Activated B cell treated with CpG ODN at 0.5 μM for 24 hours (primary cell): ENCODE measurements around the gene IPCEF1. TPM values are rescaled to one million over a fixed set of nuclear protein-coding genes. Genes with fewer than 3 reads are reported as not detected.

ENCODE experiments used
- ATAC-seq: fragments of 200-7000 bp; cut with Tn5 transposase; one replicate; pipeline ENCODE4 v1.10.0; 2021; ENCODE audit warnings: low read depth, mild to moderate bottlenecking, moderate library complexity
- CTCF ChIA-PET: fragments of 350-600 bp; sonication (Branson Sonifier 250); formaldehyde crosslinking; loops from one replicate; lab custom pipeline; 2021; ENCODE audit warnings: antibody characterized with exemption; lab: Charles Lee
- POLR2A ChIA-PET: fragments of 350-600 bp; sonication (Branson Sonifier 250); formaldehyde crosslinking; loops from one replicate; lab custom pipeline; 2021; ENCODE audit warnings: antibody characterized with exemption; lab: Charles Lee
- DNase-seq: peaks from one replicate; pipeline ENCODE4 v3.0.0; 2022
- H3K27ac Mint-ChIP-seq: one replicate; pipeline ENCODE4 v1.8.0; 2020; ENCODE audit warnings: mixed read lengths
- H3K27me3 Mint-ChIP-seq: one replicate; pipeline ENCODE4 v1.8.0; 2021; ENCODE audit warnings: mixed read lengths
- H3K36me3 Mint-ChIP-seq: one replicate; pipeline ENCODE4 v1.8.0; 2021; ENCODE audit warnings: low read depth, mixed read lengths
- H3K4me1 Mint-ChIP-seq: one replicate; pipeline ENCODE4 v1.8.0; 2021; ENCODE audit warnings: mixed read lengths
- H3K4me3 Mint-ChIP-seq: one replicate; pipeline ENCODE4 v1.8.0; 2020; ENCODE audit warnings: mild to moderate bottlenecking, mixed read lengths
- H3K9me3 Mint-ChIP-seq: one replicate; pipeline ENCODE4 v1.8.0; 2020; ENCODE audit warnings: mixed read lengths
- intact Hi-C: fragments of 100-400 bp; cut with micrococcal nuclease; formaldehyde crosslinking; loops from one replicate; pipeline ENCODE4 v1.15.1; 2024
- total RNA-seq: library from RNA; stranded (reverse); gene quantifications from 2 replicates; pipeline ENCODE4 v1.2.3, GENCODE V29; 2022
- TF ChIP-seq, protein P1 (sequence below): fragments of 200-600 bp; IDR thresholded peaks from one replicate; pipeline ENCODE4 v1.8.0; 2022; ENCODE audit warnings: antibody characterized with exemption, mild to moderate bottlenecking

The IPCEF1 gene
- total RNA-seq, 1 donor from 2014 or later: 2.1 TPM

DNA sequence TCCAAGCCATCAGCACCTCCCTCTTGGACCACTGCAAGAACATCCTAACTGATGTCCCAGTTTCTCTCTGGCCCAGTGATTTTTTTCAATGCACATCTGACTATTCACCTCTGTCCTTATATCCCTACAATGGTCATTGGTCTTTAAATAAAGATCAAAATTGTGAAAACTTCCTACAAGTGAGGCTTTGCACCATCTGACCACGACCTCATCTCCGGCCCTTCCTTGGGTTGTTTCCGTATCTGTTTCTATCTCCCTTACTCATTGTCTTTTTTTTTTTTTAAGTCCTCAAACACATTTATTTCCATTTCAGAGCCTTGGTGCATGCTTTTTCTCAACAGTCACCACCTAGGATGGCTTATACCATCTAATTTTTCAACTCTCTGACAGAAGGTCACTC is 88.1 kb downstream of the IPCEF1 start:
- H3K4me3 Mint-ChIP-seq: no peak overlapping the region
- H3K36me3 Mint-ChIP-seq: no peaks in the 10 kb centered on the region
- H3K27ac Mint-ChIP-seq: no peak overlapping the region
- TF ChIP-seq, protein P1, sequence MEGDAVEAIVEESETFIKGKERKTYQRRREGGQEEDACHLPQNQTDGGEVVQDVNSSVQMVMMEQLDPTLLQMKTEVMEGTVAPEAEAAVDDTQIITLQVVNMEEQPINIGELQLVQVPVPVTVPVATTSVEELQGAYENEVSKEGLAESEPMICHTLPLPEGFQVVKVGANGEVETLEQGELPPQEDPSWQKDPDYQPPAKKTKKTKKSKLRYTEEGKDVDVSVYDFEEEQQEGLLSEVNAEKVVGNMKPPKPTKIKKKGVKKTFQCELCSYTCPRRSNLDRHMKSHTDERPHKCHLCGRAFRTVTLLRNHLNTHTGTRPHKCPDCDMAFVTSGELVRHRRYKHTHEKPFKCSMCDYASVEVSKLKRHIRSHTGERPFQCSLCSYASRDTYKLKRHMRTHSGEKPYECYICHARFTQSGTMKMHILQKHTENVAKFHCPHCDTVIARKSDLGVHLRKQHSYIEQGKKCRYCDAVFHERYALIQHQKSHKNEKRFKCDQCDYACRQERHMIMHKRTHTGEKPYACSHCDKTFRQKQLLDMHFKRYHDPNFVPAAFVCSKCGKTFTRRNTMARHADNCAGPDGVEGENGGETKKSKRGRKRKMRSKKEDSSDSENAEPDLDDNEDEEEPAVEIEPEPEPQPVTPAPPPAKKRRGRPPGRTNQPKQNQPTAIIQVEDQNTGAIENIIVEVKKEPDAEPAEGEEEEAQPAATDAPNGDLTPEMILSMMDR: no peak
- ATAC-seq (no peak), DNase-seq (no peak)
- intact Hi-C loops: no loop called here
- peaks cover 2% of the 10 kb centered on the region for H3K9me3 Mint-ChIP-seq
- ChIA-PET CTCF (no interaction called here), POLR2A (no interaction called here)
- H3K4me1 Mint-ChIP-seq: no peaks in the 10 kb centered on the region
- H3K27me3 Mint-ChIP-seq: peaks cover 1% of the 10 kb centered on the region

DNA sequence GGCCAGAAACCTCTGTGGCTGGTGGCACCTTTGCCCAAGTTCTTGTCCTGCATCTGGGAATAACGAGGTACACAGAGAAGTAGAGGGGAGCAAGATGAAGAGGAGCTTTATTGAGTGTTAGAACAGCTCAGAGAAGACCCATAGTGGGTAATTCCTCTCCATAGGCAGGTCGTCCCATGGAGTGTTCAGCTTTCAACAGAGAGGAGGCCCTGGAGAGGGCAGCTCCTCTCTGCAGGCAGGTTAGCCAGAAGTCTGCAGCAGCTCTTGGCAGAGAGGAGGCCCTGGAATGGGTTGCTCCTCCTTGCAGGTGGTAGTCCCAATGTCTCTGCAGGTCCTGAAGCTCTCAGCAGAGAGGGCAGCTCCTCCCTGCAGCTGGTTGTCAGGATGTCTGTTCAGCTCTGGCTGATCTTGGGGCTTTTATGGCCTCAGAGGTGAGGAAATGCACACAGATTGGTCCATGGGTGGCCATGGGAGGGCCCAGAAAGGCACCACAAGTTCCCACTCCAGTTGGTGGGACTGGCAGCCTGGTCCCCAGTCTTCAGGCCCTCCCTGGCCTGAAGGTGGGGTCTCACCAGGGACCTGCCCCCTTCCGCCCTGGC is 89.0 kb downstream of the IPCEF1 start:
- no peak for ATAC-seq
- Mint-ChIP-seq H3K4me1 (no peaks in the 10 kb centered on the region), H3K36me3 (no peaks in the 10 kb centered on the region), H3K27me3 (peaks cover 1% of the 10 kb centered on the region), H3K27ac (no peak overlapping the region), H3K4me3 (no peak overlapping the region), H3K9me3 (peaks cover 2% of the 10 kb centered on the region)
- intact Hi-C loops: no loop called here
- ChIA-PET POLR2A (no interaction called here), CTCF (no interaction called here)
- TF ChIP-seq, protein P1: no peak
- DNase-seq: no peak

DNA sequence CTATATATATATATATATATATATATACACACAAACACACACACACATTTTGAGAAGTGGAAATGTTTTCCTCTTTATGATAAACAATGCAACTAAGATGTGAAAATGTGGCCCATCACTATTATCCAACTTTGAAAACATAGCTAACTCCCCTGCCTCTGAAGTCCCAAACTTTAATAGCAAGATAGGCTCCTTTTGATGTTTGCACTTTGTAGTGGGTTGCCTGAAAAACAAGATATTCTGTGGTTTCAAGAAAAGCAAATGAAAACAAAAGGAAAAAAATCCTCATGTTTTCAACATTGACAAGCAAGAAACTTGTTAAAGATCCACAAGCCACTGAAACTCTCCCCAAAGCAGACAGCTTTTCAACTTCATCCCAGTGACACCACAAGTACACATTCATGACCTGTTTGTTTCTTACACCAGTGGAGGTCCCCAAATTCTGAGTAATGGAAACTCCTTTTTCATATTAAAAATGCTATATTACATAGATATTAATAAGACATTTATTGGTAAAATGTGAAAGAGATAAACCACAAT is 90.0 kb downstream of the IPCEF1 start:
- CTCF ChIA-PET: no interaction called here
- TF ChIP-seq, protein P1: no peak
- Mint-ChIP-seq H3K36me3 (no peaks in the 10 kb centered on the region), H3K27ac (no peak overlapping the region), H3K9me3 (peaks cover 2% of the 10 kb centered on the region), H3K4me3 (no peak overlapping the region), H3K4me1 (peaks cover 6% of the 10 kb centered on the region), H3K27me3 (peaks cover 1% of the 10 kb centered on the region)
- intact Hi-C loops: no loop called here
- POLR2A ChIA-PET: no interaction called here
- ATAC-seq: no peak
- no peak for DNase-seq

DNA sequence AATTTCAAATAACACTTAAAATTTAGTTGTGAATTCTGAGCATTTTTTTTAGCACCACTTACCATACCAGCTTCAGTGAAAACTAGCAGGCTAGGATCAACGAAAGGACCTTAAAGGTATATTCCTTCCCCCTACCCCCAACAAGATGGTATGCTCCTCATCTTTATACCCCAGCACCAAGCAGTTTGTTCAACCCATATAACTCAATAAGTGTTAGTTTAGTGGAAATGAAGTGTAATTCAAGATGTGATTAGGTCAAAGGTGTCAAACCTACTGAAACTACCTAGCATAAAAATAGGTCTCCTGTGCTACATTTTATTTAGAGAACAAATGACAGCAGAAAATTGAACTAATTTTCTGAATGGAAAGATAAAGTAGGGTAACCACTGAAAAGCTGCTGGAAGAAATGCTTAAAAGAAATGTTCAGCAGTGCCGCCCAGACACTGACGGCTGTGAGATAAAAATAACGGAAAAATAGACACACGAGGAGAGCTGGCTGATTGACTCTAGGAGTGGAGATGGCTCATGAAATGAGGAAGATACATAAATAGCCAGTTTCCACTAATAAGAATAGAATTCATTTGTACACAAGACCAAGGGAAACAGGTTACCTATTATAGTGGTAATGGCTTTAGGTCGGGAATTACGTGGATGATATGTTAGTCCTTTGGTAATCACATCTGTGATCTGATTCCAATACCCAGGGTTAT is 94.8 kb downstream of the IPCEF1 start:
- no peak overlapping the region for H3K27ac Mint-ChIP-seq
- H3K36me3 Mint-ChIP-seq: no peaks in the 10 kb centered on the region
- TF ChIP-seq, protein P1: no peak
- no peak overlapping the region for H3K4me3 Mint-ChIP-seq
- H3K4me1 Mint-ChIP-seq: peaks cover 24% of the 10 kb centered on the region
- ATAC-seq: no peak
- ChIA-PET CTCF (no interaction called here), POLR2A (no interaction called here)
- H3K27me3 Mint-ChIP-seq: peaks cover 9% of the 10 kb centered on the region
- intact Hi-C loops: no loop called here
- H3K9me3 Mint-ChIP-seq: peaks cover 2% of the 10 kb centered on the region
- DNase-seq: no peak

DNA sequence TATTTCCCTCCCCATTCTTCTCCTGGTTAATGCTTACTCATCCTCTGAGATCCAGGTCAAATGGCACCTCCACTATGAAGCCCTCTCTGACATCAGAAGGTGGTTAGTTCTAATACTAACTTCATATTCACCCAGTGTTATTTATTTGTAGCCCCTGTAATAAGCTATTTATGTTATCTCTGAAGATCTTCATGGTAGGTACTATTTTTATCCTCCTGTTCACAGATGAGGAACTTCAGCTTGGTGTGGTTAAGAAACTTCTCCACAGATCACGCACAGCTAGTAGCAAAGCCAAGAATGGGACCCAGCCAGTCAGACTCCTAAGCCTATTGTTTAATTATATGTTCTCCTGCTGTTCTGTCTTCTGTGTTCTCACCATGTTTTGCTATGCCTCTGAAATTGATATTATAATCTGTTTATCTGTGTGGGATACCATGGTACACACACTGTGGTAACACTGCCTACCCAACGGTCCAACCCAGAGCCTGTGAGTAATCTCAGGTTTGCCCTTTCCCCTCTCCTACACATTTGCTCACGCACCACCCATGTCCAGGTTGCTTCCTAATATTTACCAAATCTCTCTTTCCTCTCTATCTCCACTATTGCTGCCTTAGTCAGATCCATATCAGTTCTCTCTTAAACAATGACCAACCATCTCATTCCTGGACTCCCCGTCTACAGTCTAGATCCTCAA is 98.4 kb downstream of the IPCEF1 start:
- Mint-ChIP-seq H3K27ac (no peak overlapping the region), H3K4me1 (peaks cover 24% of the 10 kb centered on the region), H3K36me3 (no peaks in the 10 kb centered on the region), H3K27me3 (peaks cover 8% of the 10 kb centered on the region), H3K4me3 (peak overlapping the region; percentile 3), H3K9me3 (peaks cover 15% of the 10 kb centered on the region)
- ChIA-PET POLR2A (no interaction called here), CTCF (no interaction called here)
- DNase-seq (no peak), ATAC-seq (peak; percentile 49)
- intact Hi-C loops: no loop called here
- TF ChIP-seq, protein P1: no peak
